GM12801 (cell line): Measurements from ENCODE around the gene ATF7IP.

ENCODE experiments used
- CTCF ChIP-seq: IDR thresholded peaks from one replicate; pipeline ENCODE4 v1.5.1; 2011; ENCODE audit warnings: control low read depth; ENCODE audit not compliant: insufficient read length; ENCODE audit errors: extremely low read depth

Gene ATF7IP

GRCh38 chr12:14417715-14418114 is 52.2 kb downstream of the ATF7IP start:
- no peak for TF ChIP-seq CTCF

DNA sequence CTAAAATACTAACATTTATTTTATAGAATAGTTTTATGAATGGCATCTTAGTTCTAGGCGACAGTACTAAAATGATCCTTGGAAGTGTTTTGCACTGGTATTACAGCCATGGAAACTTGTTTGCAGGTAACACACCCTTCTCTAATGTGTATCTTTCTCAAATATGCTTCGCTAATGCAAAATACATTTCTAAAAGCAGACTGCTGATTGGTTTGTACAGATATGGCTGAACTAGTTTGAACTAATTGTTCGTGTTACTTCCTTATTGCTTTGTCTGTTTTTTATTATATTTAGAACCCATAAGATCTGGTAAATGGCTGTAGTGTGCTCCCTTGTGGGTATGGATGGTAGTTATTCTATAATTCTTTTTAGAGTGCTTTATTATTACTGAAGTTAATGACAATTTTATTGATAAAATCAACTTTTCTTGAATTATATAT is 53.0 kb downstream of the ATF7IP start:
- no peak for TF ChIP-seq CTCF

GRCh38 chr12:14422516-14423230 is 57.2 kb downstream of the ATF7IP start:
- TF ChIP-seq CTCF: no peak

DNA sequence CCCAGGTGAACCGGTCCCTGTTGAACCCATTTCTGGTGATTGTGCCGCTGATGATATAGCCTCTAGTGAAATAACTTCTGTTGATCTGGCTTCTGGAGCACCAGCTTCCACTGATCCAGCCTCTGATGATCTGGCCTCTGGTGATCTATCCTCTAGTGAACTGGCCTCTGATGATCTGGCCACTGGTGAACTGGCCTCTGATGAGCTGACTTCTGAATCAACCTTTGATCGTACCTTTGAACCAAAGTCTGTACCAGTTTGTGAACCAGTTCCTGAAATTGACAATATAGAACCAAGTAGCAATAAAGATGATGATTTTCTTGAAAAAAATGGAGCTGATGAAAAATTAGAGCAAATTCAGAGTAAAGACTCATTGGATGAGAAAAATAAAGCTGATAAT is 59.1 kb downstream of the ATF7IP start:
- no peak for TF ChIP-seq CTCF

- no peak for TF ChIP-seq CTCF
Measured at GRCh38 chr12:14426792-14427191, 61.3 kb downstream of the ATF7IP start.

- no peak for TF ChIP-seq CTCF
Measured at GRCh38 chr12:14427929-14428328, 62.4 kb downstream of the ATF7IP start.

DNA sequence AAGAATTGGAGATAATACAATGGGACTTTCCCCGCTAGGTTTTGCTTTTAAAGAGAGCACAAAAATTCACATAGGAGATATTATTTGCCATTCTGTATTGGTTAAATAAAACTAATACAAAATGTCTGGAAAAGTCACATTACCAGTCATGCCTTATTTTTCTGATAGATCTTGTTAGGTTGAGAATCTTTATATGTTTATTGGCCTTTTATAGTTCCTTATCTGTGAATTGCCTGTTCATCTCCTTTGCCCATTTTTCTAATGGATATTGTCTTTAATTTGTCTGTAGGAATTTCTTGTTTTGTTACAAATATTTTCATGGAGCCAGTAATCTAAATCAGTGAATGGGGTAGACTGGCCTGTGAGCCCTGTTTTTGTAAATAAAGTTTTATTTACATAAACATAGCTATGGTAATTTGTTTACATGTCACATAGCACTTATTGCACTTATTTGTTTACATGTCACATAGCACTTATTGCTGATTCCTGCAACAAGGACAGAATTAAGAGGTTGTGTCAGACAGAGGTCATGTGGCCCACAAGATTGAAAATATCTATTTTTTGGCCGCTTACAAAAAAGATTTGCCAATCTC is 65.0 kb downstream of the ATF7IP start:
- TF ChIP-seq CTCF: no peak
